ENCODE data around the gene CHSY1.
"Not testable (repeated sequence)": the region's sequence is repeated elsewhere in the genome, so short reads cannot be mapped to it uniquely, and the experiment has no call there.

CHSY1 gene

GRCh38 chr15:101244036-101244781 is 7.6 kb downstream of the CHSY1 start:
- DNase-seq (ENCODE audit: low read depth), result no peak

DNA sequence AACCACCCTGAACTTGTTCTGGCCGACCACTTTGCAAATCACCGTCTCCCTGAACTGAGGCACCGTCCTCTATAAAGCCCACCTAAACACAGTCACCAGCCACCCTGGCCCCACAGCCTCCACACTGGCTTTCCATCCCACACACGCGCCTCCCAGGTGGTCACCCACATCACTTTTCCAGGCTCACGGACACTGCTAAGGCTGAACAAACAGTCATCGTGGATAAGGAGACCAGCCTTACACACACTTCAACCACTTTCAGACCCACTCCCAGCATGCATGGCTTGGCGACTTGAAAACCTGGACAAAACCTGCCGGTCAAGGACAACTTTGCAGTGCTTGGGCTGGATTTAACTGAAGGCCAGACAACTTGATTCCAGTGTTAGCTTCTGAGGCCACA is 8.4 kb downstream of the CHSY1 start:
- no peak for DNase-seq (ENCODE audit: low read depth)

GRCh38 chr15:101242999-101243336 is 8.9 kb downstream of the CHSY1 start:
- DNase-seq (ENCODE audit: low read depth), result no peak

- DNase-seq (ENCODE audit: low read depth), result no peak
These were observed 9.5 kb downstream of the CHSY1 start for GRCh38 chr15:101242160-101242998.

DNA sequence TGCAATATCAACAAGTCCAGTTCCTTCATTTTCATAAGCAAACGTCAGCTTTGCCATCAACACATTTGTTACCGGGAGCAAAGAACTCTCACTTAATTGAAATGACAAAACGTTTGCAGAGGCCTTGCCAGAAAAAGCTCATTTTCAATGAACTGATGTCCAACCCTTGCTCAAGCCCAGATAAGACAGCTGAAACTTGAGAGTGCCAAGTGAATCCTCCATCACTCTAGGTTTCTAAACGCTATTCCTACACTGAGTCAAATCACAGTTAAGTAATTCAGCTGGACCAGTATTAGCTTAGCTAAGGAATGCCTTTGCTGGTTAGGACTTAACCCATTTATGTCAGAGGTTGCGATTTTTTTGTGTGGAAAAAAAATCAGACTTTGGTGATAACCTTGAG is 11.5 kb downstream of the CHSY1 start:
- DNase-seq (ENCODE audit: low read depth), result no peak

DNA sequence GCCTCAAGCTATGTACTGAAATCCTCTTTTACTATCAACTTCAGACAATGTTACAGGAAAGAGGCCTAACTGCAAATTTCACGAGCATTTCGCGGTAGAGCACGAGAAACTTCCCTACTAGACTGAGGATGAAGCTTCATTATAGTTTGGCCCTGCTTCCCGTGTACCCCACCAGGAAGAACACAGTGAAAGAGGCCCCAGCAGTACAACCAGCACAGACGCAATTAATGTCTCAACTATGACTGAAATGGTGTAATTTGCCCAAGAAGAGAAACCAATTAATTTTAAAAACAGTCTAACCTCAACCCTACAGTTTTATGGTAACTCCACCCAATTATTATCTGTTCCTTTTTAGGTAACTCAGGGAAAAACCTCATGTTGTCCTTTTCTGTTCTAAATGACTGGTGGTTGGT is 12.1 kb downstream of the CHSY1 start:
- no peak for DNase-seq (ENCODE audit: low read depth)

- no peak for DNase-seq (ENCODE audit: low read depth)
These were observed 14.6 kb downstream of the CHSY1 start for GRCh38 chr15:101237251-101237650.

DNA sequence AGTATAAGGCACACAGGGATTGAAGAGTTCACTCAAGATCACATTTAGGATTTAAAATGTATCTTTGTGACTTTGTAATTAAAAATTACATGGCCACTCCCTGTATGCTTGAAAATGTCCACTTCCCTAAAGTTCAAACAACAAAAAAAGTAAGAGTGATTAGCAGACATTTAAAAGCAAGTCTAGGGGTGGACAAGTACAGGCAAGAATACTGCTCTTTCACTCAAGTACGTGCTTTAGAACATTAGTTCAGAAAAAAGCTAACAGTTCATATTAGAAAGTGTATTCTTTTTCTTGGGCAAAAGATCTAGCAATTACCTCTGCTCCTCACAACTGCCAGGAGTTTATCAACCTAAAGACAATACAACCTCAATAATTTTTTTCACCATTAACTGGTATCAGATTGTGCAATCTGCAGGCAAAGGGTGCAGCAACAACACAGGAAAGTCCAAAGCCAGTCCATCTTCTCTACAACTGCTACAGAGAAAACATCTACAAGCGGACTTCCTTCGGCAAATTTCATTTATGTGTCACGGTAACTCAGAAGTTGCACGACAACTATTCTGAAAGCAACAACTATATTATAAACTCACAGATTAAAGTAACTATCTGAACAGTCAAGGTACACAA is 18.1 kb downstream of the CHSY1 start:
- DNase-seq (ENCODE audit: low read depth), result no peak

- DNase-seq (ENCODE audit: low read depth), result no peak
These were observed 19.2 kb downstream of the CHSY1 start for GRCh38 chr15:101232677-101233076.

DNA sequence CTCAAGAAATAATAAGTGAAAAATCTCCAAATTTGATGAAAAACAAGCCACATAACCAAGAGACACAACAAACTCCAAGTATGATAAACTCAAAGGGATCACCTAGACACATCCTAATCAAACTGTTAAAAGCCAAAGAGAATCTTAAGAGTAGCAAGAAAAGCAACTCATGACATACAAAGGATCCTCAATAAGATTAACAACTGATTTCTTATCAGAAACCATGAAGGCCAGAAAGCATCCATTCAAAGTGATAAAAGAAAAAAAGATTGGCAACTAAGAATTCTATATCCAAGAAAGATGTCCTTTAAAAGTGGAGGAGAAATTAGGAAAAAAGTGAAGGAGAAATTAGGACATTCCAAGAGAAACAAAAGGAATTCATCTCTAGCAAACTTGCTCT is 23.5 kb downstream of the CHSY1 start:
- no peak for DNase-seq (ENCODE audit: low read depth)

- DNase-seq (ENCODE audit: low read depth), result no peak
These were observed 26.2 kb downstream of the CHSY1 start for GRCh38 chr15:101225658-101226057.

GRCh38 chr15:101221902-101222301 is 29.9 kb downstream of the CHSY1 start:
- DNase-seq (ENCODE audit: low read depth), result no peak

DNA sequence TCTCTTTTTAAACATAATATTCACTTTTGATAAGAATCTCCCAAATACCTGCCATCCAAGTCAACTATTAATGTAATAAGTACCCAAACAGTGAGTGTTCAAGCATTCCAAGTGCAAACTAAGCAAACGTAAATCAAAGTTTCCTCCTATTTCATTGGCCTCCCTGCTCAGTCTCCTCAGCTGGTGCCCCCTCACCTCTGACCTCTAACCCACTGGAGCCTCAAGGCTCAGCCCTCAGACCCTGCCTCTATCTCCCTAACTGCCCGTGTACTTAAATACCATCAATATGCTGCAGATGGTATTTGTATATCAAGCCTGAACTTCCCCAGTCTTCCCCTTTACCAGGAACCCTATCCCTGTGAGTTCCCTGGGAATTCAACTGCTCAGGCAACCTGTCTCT is 31.8 kb downstream of the CHSY1 start:
- no peak for DNase-seq (ENCODE audit: low read depth)

- no peak for DNase-seq (ENCODE audit: low read depth)
These were observed 32.4 kb downstream of the CHSY1 start for GRCh38 chr15:101219441-101219840.

DNA sequence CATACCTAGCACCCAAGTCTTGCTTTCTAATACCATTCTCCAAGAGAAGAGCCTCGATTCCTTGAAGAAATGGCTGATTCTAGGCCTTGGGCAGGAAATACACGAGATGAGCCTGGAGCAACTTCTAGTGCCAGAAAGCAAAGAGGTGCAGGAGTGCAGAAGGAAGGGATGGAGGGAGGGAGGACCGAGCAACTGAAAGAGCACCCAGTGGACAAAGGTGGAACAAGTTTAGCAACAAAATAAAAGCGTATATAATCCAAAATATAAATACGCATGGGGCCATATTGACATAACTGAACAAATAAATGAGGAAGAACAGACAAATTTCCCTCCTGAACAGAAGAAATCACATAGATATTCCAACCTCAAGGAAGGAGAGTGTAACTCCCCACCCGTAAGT is 34.4 kb downstream of the CHSY1 start:
- DNase-seq (ENCODE audit: low read depth), result no peak

- DNase-seq (ENCODE audit: low read depth), result no peak
These were observed 35.7 kb downstream of the CHSY1 start for GRCh38 chr15:101216100-101216499.

- no peak for DNase-seq (ENCODE audit: low read depth)
These were observed 36.2 kb downstream of the CHSY1 start for GRCh38 chr15:101215681-101216080.

GRCh38 chr15:101214435-101215097 is 37.3 kb downstream of the CHSY1 start:
- not testable (repeated sequence) for DNase-seq (ENCODE audit: low read depth)

DNA sequence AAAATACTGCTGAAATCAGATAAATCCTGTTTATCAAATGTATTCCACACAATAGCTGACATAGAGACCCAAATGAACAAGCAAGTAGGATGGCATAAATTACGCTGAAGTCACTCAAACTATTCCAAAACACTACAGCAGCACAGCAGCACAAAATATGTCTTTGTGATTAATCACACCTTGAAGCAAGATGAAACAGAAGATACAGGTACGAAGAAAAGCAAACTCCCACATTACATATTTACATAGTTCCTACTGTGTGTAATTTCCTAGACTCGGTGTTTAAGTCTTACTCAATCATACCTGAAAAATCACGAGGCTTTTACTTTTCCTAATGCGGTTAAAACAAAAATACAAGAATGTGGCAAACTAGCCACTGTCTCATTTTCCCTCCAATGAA is 38.3 kb downstream of the CHSY1 start:
- no peak for DNase-seq (ENCODE audit: low read depth)

DNA sequence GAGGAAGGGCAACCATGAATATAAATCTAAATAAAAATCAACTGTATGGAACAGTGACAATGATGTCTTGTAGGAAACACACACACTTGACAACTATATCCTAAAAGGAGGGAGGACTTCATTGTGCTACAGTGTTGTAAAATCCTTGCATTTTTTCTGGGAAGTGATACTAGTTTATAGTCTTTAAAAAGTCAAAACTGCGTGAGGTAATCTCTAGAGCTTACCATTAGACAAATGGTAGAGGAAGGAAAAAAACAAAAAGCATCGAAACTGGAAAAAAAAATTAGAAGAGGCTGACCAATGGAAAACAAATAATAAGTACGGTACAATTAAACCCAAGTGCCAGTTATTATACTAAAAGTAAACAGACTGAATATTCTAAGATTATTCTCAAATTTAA is 38.7 kb downstream of the CHSY1 start:
- no peak for DNase-seq (ENCODE audit: low read depth)

- DNase-seq (ENCODE audit: low read depth), result no peak
These were observed 40.0 kb downstream of the CHSY1 start for GRCh38 chr15:101211897-101212296.

- DNase-seq (ENCODE audit: low read depth), result no peak
These were observed 41.4 kb downstream of the CHSY1 start for GRCh38 chr15:101210466-101210865.

DNA sequence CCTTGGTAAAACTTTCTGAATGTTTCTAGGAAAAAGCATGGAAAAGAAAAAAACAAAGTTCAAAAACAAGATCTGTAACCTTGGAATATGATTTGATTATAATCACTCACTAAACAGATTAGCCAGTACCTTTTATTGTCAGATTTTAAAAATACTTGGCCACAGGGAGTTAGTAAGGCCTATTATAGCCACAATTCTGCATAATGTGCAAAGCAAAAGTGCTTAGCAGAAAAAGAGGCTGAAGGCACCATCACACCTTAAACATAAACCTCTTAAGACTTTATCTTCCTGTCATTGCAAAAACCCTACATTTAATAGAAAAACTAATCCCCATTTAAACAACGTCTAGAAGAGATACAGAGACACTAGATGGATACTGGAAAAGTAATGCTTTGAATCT is 41.8 kb downstream of the CHSY1 start:
- DNase-seq (ENCODE audit: low read depth), result no peak

Measured in CMK (cell line).